ENCODE data around the gene G6PC1. TPM values are rescaled to one million over a fixed set of nuclear protein-coding genes. Genes with fewer than 3 reads are reported as not detected.

Gene G6PC1
- total and polyA plus RNA-seq, 2 of the 4 experiments (the other 2 are of a cell fraction), result not detected

- dilution Hi-C loops (cut with HindIII; ENCODE audit: low sequenced_read_pairs, unreplicated experiment), result no loop called here
- in situ Hi-C loops (cut with MboI; ENCODE audit: low sequenced_read_pairs), result loop anchor here (25.0 kb wide), 1 partner anchor 433 kb away; no protein-coding TSS in a partner anchor
Observed at GRCh38 chr17:42879596-42879985, 21.0 kb upstream of the G6PC1 start.

More at GRCh38 chr17:42879596-42879985, 21.0 kb upstream of the G6PC1 start:
- Histone ChIP-seq H4K8ac (ENCODE audit: low read depth in 2 of 2, low read length in 2 of 2) (no peak overlapping the region), H4K91ac (ENCODE audit: insufficient read depth, low read depth, low read length) (no peak overlapping the region), H2BK15ac (ENCODE audit: low read depth, low read length) (no peak overlapping the region), H3K56ac (ENCODE audit: extremely low read depth, insufficient read depth, low read length) (no peak overlapping the region), H3K79me1 (ENCODE audit: low read depth in 1 of 2, low read length in 2 of 2) (no peaks in the 10 kb centered on the region), H2BK20ac (ENCODE audit: low read depth, low read length) (no peak overlapping the region), H2BK5ac (ENCODE audit: low read depth, low read length, poor library complexity, severe bottlenecking) (no peak overlapping the region), H3K4me3 (ENCODE audit: insufficient read depth, low read depth, low read length) (no peak overlapping the region), H2BK120ac (ENCODE audit: low read depth, low read length) (no peak overlapping the region), H3K9me3 (ENCODE audit: control insufficient read depth, insufficient read depth, low read length) (no peaks in the 10 kb centered on the region), H4K20me1 (ENCODE audit: insufficient read depth, low read length) (no peaks in the 10 kb centered on the region), H2AK5ac (ENCODE audit: low read depth, low read length) (no peak overlapping the region), H3K23ac (ENCODE audit: low read depth, low read length) (no peak overlapping the region), H3K27me3 (ENCODE audit: control insufficient read depth, insufficient read depth, low read length) (peaks cover 27% of the 10 kb centered on the region), H3K9ac (ENCODE audit: low read depth, low read length) (no peak overlapping the region), H4K5ac (ENCODE audit: low read depth, low read length) (no peak overlapping the region), H3K4ac (ENCODE audit: low read depth, low read length) (no peak overlapping the region), H3K4me2 (ENCODE audit: low read depth, low read length) (no peak overlapping the region), H2AFZ (replicated peaks; ENCODE audit: low read length, poor library complexity) (no peak overlapping the region), H3K18ac (ENCODE audit: low read depth, low read length) (no peak overlapping the region), H3K27ac (ENCODE audit: insufficient read depth, low read length) (no peak overlapping the region), H3K36me3 (ENCODE audit: control insufficient read depth, insufficient read depth, low read length) (no peaks in the 10 kb centered on the region), H3K4me1 (ENCODE audit: control insufficient read depth, insufficient read depth, low read length) (peaks cover 2% of the 10 kb centered on the region; the same call in 1 of the 2 replicates), H3K14ac (replicated peaks; ENCODE audit: low read depth, low read length) (no peak overlapping the region), H3K9me1 (ENCODE audit: insufficient read depth, low read length) (no peaks in the 10 kb centered on the region), H2AK9ac (replicated peaks; ENCODE audit: low read depth, low read length, poor library complexity) (no peak overlapping the region)
- intact Hi-C loops (cut with micrococcal nuclease), result no loop called here
- ATAC-seq (ENCODE audit: low read depth) (peak; percentile 86), DNase-seq (peak; percentile 48)
- no peak for TF ChIP-seq CEBPB (IDR thresholded peaks at IDR 0.05; ENCODE audit: low read depth, low read length)
- no peak for TF ChIP-seq USF2 (IDR thresholded peaks at IDR 0.05; ENCODE audit: low read depth, low read length)
- no peak for TF ChIP-seq RFX5 (IDR thresholded peaks at IDR 0.05; ENCODE audit: low read depth, low read length)
- TF ChIP-seq NFE2L2 (IDR thresholded peaks at IDR 0.05; ENCODE audit: low read depth, low read length), result no peak
- no peak for TF ChIP-seq MAFK (IDR thresholded peaks at IDR 0.05; ENCODE audit: low read depth, low read length)
- no peak for TF ChIP-seq CHD1 (IDR thresholded peaks at IDR 0.05; ENCODE audit: low read depth, low read length)
- no peak for TF ChIP-seq POLR2A (IDR thresholded peaks at IDR 0.05; ENCODE audit: low read depth, low read length)
- no peak for TF ChIP-seq MAZ (IDR thresholded peaks at IDR 0.05; ENCODE audit: borderline replicate concordance, low read depth, low read length)
- no peak for TF ChIP-seq RCOR1 (IDR thresholded peaks at IDR 0.05; ENCODE audit: insufficient replicate concordance, low read length)
- TF ChIP-seq ELK1 (IDR thresholded peaks at IDR 0.05; ENCODE audit: borderline replicate concordance, low read depth, low read length), result no peak
- no peak for TF ChIP-seq RAD21 (IDR thresholded peaks at IDR 0.05; ENCODE audit: low read length)
- no peak for TF ChIP-seq SMC3 (IDR thresholded peaks at IDR 0.05; ENCODE audit: low read depth, low read length)
- TF ChIP-seq MXI1 (IDR thresholded peaks at IDR 0.05; ENCODE audit: borderline replicate concordance, low read depth, low read length), result no peak
- no peak for TF ChIP-seq BHLHE40 (IDR thresholded peaks at IDR 0.05; ENCODE audit: low read depth, low read length)
- TF ChIP-seq FOS (IDR thresholded peaks at IDR 0.05; ENCODE audit: low read depth, low read length), result no peak
- TF ChIP-seq CTCF (conservative IDR thresholded peaks at IDR 0.05; ENCODE audit: low read depth, low read length), result no peak
- WGBS, 2 experiments (ENCODE audit: extremely low coverage in 2 of 2, insufficient read length in 1 of 2), result 29% methylated on average over 4 of the region's 6 CpGs; no CpG with 5 or more reads in 1 of the 2 experiments
- ChIA-PET CTCF (no interaction called here), POLR2A (ENCODE audit: unreplicated experiment) (no interaction called here)
- no TSS peak for BruUV-seq (replicated peaks)
